Stimulated activated CD8-positive, alpha-beta memory T cell treated with anti-CD3 and anti-CD28 coated beads, Interleukin-7, amount 100 ng/mL, for 48 hours (primary cell): ENCODE measurements around the gene HOXC12.

Experiments
- DNase-seq, 2 donors: peaks; one replicate each; pipeline ENCODE4 v3.0.0-alpha.2; 2020; ENCODE audit warnings: low read depth in 1 of 2; ENCODE audit errors: extremely low read depth in 1 of 2

Gene HOXC12

DNA sequence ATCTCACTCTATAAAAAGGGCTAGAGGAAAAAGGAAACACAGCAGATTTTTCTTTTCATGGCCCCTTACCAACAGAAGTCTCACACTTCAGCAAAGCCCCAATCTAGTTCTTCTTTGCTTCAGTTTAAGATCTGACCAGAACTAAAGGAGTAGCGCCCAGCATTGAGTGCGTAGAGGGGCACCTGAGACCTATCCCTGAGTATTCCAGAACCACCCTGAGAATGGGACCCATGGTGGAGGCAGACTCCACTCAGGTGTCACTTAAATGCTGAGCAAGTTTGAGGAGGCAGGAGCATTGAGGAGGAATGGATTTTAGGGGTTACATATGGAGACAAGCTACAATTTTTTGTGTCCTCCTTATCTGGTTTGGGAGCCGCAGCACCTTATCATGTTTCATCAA is 16.4 kb downstream of the HOXC12 start:
- no peak for DNase-seq

GRCh38 chr12:53971686-53972085 is 17.0 kb downstream of the HOXC12 start:
- DNase-seq, result no peak

DNA sequence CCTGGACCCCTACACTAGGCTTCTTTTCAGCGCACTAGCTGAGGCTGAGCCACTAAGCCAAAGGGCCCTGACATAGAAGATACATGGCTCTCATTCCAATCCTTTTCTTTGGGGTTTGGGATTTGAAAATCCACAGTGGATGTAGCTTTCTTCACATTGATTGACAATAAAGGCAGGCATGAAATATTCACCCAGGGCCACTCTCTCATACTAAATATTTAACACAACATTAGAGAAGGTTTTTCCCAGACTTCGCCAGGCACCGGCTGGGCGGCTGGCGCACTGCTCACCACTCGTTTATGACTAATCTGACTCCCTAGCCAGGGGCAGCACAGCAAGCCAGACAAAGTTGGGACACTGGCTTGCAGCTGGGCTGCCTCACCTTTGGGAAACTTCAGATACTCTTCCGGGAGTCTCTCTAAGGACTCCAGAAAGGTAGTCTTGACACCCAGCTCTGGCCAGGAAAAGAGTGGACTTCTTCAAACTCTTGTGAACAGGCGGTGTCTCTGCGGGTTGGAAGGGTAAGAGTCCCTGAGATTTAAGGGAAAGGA is 17.5 kb downstream of the HOXC12 start:
- no peak for DNase-seq

GRCh38 chr12:53972722-53973235 is 18.1 kb downstream of the HOXC12 start, which contains the start of gene HOXC11:
TSS of gene HOXC11 (plus strand) at chr12:53973126. CDS start at chr12:53973242, 116 bp downstream.
- DNase-seq, result no peak

DNA sequence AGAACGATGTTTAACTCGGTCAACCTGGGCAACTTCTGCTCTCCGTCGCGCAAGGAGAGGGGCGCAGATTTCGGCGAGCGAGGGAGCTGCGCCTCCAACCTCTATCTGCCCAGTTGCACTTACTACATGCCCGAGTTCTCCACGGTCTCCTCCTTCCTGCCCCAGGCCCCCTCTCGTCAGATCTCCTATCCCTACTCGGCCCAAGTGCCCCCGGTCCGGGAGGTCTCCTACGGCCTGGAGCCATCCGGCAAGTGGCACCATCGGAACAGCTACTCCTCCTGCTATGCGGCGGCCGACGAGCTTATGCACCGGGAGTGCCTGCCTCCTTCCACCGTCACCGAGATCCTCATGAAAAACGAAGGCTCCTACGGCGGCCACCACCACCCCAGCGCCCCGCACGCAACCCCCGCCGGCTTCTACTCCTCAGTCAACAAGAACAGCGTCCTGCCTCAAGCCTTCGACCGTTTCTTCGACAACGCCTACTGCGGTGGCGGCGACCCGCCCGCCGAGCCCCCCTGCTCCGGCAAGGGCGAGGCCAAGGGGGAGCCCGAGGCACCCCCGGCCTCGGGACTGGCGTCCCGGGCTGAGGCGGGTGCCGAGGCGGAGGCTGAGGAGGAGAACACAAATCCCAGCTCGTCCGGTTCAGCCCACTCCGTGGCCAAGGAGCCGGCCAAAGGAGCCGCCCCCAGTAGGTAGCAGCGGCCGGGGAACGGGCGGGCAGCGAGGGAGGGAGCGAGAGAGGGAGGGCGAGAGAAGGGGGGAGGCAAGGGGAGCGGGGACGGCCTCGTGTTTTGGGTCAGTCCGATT is 18.7 kb downstream of the HOXC12 start:
- no peak for DNase-seq

DNA sequence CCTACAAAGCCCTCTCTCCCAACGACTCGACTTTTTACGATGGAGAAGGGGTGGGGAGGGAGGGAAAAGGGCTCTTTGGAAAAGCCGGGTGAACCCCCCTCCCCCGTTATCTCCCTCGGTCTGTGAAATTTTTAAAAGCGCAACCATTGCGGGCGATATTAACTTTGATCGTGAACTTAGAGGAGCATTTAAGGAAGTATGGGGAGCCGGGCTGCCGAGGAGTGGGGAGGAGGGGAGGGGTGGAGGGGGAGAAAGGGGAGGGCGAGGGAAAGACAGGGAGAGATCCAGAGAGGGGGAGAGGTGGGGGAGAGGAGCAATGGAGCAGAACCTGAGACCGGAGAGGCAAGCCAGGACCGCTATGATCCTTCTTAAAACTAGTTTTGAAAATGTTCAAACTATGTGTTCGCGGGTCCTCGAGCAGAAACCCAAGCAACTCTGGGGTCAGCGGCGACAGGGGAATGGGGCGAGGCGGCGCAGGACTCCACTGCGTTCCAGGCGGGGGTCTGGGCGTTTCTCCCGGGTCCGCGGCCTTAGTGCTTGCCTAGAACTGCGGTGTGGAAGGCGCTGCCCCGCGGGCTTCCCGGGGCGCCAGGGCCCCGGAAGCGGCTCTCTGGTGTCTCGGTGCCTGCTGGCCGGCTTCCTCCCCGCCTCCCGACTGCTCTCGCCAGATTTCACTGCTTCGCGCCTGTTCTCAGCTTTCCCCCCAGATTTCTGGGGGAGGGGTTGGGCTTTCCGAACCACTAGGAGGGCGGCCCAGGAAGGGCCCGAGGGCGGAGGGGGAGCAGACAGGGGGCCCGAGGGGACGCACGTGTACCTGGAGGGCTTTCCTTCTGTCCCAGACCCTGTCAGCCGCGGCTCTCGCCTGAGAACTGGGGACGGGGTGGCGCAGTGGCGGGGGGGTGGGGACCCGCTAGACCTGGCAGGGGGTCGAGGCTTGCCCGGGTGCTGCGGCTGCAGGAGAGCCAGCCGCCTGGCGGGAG is 19.7 kb downstream of the HOXC12 start, which contains the start of gene HOTAIR:
Gene HOTAIR (minus strand): TSS at position 871 of the 980 bp plus-strand sequence.
- no peak for DNase-seq

DNA sequence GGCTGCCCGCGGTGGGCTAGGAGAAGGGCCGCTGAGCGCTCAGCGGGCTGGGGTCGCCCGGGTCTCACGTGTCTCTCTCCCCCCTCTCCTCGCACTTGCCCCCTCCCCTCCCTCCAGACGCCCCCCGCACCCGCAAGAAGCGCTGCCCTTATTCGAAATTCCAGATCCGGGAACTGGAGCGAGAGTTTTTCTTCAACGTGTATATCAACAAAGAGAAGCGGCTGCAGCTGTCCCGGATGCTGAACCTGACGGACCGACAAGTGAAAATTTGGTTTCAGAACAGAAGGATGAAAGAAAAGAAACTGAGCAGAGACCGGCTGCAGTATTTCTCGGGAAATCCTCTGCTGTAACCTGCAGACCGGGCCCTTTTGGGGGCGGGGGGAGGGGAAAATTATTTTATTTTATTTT is 20.4 kb downstream of the HOXC12 start:
- DNase-seq, result no peak

- no peak for DNase-seq
These were observed 20.9 kb downstream of the HOXC12 start for GRCh38 chr12:53975479-53976152.

DNA sequence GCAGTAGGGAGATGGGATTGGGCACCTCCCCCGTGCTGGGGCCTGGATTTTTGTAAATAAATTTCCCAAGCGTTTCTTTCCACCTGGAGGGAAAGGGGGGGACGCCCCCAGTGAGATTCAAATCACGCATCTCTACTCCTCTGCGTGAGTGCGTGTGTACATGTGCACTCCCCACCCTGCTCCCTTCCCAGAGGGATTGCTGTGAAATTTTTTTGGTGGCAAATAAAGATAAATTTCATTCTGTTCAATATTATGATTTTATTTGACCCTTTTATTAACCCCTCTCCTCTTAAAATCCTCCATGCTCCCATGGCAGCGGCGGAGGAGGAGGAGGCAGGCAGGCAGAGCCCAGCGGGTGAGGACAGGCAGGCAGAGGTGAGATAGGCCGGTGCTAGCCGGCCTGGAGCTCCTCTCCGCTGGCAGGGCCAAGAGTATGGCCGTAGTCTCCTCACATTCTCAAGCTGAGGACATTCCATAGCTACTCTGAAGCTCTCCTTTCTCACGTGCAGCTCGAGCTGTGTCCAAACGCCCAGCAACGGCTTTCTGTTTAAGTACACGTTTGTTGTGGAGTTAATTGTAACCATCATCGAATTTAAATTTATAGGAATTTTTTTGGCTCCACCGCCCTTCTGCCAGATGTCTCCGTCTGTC is 21.6 kb downstream of the HOXC12 start:
- no peak for DNase-seq

DNA sequence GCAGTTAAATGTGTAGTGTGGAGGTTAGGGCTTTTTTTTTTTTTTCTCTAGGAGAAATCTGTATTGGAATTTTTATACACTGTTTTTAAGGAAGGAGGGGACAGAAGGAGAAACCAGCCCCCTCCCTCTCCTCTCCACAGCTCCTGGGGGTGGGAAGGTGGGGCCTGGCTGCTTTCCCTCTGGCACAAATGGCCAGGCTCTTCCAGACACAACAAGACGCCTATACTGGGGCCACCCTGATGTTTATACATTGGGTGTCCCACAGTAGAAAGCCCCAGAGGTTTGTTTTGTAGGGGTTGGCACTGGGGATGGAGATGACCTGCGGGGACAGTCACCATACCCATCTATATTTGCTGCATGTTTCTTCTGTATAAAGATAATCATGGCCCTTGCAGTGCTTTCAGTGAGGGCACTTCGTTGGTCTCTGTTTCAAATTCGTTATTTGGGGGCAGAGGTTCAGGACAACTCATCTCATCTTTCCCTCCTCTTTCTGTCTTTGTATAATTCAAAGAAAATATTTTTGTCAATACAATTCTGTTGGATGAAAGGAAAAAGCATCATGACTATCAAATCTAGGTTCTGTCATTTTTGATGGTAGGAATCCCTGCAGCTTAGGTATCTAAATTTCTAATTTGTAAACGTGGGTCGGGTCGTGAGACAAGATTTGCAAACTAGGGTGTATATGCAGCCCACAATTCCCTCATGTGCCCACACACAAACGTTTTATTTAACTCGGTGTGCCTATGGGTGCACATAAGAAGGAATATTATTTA is 22.3 kb downstream of the HOXC12 start:
- DNase-seq, result no peak

GRCh38 chr12:53977596-53978445 is 23.1 kb downstream of the HOXC12 start:
- DNase-seq, result no peak

DNA sequence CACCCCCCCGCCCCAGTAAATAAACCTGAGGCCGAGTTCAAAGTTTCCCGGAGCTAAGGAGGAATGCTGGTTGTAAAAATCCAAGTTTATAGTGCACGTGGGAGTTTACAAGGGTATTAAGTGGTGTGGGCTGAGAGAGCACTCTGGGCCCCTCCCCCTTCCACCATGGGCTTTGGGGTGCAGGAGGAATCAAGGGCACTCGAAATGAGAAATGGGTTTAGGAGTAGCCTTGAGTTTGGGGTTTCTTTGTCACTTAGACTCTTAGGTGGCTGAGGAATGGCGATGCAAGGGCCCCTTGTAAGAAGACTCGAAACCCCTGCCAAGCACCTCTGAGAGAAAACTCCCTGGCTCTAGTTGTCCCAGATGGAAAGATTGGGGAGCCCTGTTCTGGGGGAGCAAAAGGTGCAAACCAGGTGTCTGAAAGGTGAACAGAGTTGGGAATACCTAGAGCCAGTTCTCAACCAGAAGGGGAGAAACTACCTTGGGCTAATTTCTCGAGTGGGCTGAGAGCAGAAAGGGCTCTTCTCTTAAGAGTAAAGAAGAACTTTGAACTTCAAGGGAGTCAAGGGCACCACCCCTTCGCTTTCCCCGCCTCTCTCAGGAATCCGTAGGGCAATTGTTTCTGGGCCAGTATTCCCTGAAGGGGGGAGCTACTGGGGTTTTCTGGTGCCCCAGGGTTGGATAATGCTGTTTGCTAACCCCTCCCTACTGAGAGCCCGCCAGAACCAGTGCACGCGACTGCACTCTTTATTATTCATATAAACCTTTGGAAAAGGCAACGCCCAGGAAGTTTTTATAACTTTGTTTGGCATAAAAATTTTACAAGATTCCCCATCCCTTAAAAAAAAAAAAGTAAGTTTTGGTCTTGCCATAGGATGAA is 24.0 kb downstream of the HOXC12 start:
- DNase-seq, result no peak

GRCh38 chr12:53980104-53980801 is 25.6 kb downstream of the HOXC12 start:
- DNase-seq, result no peak

GRCh38 chr12:53980802-53981496 is 26.2 kb downstream of the HOXC12 start:
- DNase-seq, result no peak

- no peak for DNase-seq
These were observed 27.2 kb downstream of the HOXC12 start for GRCh38 chr12:53981634-53982565.
